ENCODE results near the gene TMEM53. TPM values are rescaled to one million over a fixed set of nuclear protein-coding genes. Genes with fewer than 3 reads are reported as not detected.

The TMEM53 gene
- total and polyA plus RNA-seq, 2 of the 8 experiments (the other 6 are each of a cell fraction or from before 2014, with no cell fraction given): 6.7 to 27.9 TPM

GRCh38 chr1:44678120-44678519 is 3.8 kb upstream of the TMEM53 start:
- H3K27me3 ChIP-seq (replicated peaks in 1 of 4; ENCODE audit: control insufficient read depth in 3 of 4, extremely low read depth in 1 of 4, insufficient read depth in 3 of 4, low read length in 3 of 4): no peaks in the 10 kb centered on the region; a peak in 1 of 7 replicates
- no peak overlapping the region for H3K56ac ChIP-seq (replicated peaks; ENCODE audit: insufficient read length, low read depth, low read length)
- H3K23me2 ChIP-seq (ENCODE audit: low read depth, low read length): peaks cover 11% of the 10 kb centered on the region
- DNase-seq (ENCODE audit: low read depth in 1 of 2, low spot score in 2 of 2) (no peak), FAIRE-seq (no peak)
- no peak overlapping the region for H2AFZ ChIP-seq (ENCODE audit: low read length)
- no peak overlapping the region for H3K18ac ChIP-seq (ENCODE audit: extremely low read depth, low read length)
- no peaks in the 10 kb centered on the region for H3K79me1 ChIP-seq (ENCODE audit: low read depth, low read length)
- no peak overlapping the region for H3K4ac ChIP-seq (replicated peaks; ENCODE audit: insufficient read length, low read depth, low read length)
- H3K9ac ChIP-seq (replicated peaks in 1 of 4; ENCODE audit: extremely low read depth in 1 of 4, low read depth in 3 of 4, low read length in 3 of 4): no peak overlapping the region
- CTCF ChIA-PET (ENCODE audit: partially characterized antibody): interaction anchor here (1.2 to 3.5 kb wide), 4 partner anchors 9 to 26 kb away, joined by 5 to 20 read pairs (median 7); no protein-coding TSS in a partner anchor
- POLR2A ChIA-PET (ENCODE audit: partially characterized antibody): interaction anchor here (1.2 to 2.0 kb wide), 2 partner anchors 9 to 44 kb away, joined by 3 to 10 read pairs; no protein-coding TSS in a partner anchor
- no peak overlapping the region for H3K27ac ChIP-seq (ENCODE audit: low read depth, low read length)
- H2BK12ac ChIP-seq (ENCODE audit: low read depth, low read length): no peak overlapping the region
- H3K14ac ChIP-seq (ENCODE audit: insufficient read length): no peak overlapping the region
- peaks cover 5 to 20% (median 12%) of the 10 kb centered on the region in 4 experiments; a peak in 6 of 7 replicates for H3K4me1 ChIP-seq (replicated peaks in 1 of 4; ENCODE audit: control insufficient read depth in 3 of 4, insufficient read depth in 4 of 4, low read length in 3 of 4)
- no peak overlapping the region for H3K4me2 ChIP-seq (ENCODE audit: insufficient read depth in 1 of 2, low read depth in 2 of 2, low read length in 2 of 2)
- no peaks in the 10 kb centered on the region for H4K20me1 ChIP-seq (replicated peaks in 1 of 2; ENCODE audit: control insufficient read depth in 1 of 2, insufficient read depth in 2 of 2, low read length in 2 of 2)
- H2BK120ac ChIP-seq (replicated peaks; ENCODE audit: low read depth, low read length): no peak overlapping the region
- 94% methylated on average over 2 of the region's 2 CpGs; no CpG with 5 or more reads in 1 of the 2 experiments for WGBS, 2 experiments (ENCODE audit: extremely low coverage in 1 of 2, insufficient coverage in 1 of 2, insufficient read length in 1 of 2, insufficient replicate concordance in 2 of 2, low coverage in 1 of 2, low lambda C conversion rate in 2 of 2, missing lambda C conversion rate in 1 of 2)
- no peak overlapping the region for H3K4me3 ChIP-seq (ENCODE audit: extremely low read depth in 1 of 4, insufficient read depth in 2 of 4, low read depth in 3 of 4, low read length in 4 of 4)
- no peak overlapping the region for H4K8ac ChIP-seq (ENCODE audit: extremely low read depth, insufficient read depth, low read length)
- no peak overlapping the region for H3K23ac ChIP-seq (ENCODE audit: insufficient read length)
- H3K36me3 ChIP-seq (ENCODE audit: control insufficient read depth in 2 of 4, insufficient read depth in 4 of 4, low read length in 3 of 4): no peaks in the 10 kb centered on the region; a peak in 2 of 8 replicates
- H2AK5ac ChIP-seq (ENCODE audit: low read depth, low read length): peak overlapping the region; percentile 82; the same call in 1 of the 2 replicates
- H3K79me2 ChIP-seq (ENCODE audit: control insufficient read depth in 1 of 2, insufficient read depth in 2 of 2, low read length in 2 of 2): no peaks in the 10 kb centered on the region
- no peak overlapping the region for H4K91ac ChIP-seq (replicated peaks; ENCODE audit: insufficient read length, low read length)
- H2BK15ac ChIP-seq (ENCODE audit: low read length): 0 out of 2 replicates have a peak overlapping the region, but pooled peaks have one; percentile 85
- TF ChIP-seq CTBP2 (IDR thresholded peaks at IDR 0.05; ENCODE audit: borderline replicate concordance, insufficient read depth, insufficient read length, low read length) (no peak), SP1 (IDR thresholded peaks at IDR 0.05; ENCODE audit: low read depth, low read length) (no peak), MAFK (IDR thresholded peaks at IDR 0.05; ENCODE audit: low read depth, low read length) (no peak), BCL11A (IDR thresholded peaks at IDR 0.05; ENCODE audit: low read depth in 2 of 2, low read length in 2 of 2) (no peak), SIX5 (IDR thresholded peaks at IDR 0.05; ENCODE audit: low read depth, low read length) (no peak), KDM1A (IDR thresholded peaks at IDR 0.05; ENCODE audit: borderline replicate concordance, low read length) (no peak), KDM4A (IDR thresholded peaks at IDR 0.05; ENCODE audit: low read depth, low read length, severe bottlenecking) (no peak), GTF2F1 (IDR thresholded peaks at IDR 0.05; ENCODE audit: borderline replicate concordance, low read depth, low read length) (no peak)
- no peak overlapping the region for H2BK20ac ChIP-seq (ENCODE audit: low read length)
- H3K9me3 ChIP-seq (ENCODE audit: insufficient read depth in 2 of 2, low read depth in 1 of 2, low read length in 1 of 2): no peaks in the 10 kb centered on the region
- no peak overlapping the region for H4K5ac ChIP-seq (ENCODE audit: insufficient read length, low read depth, low read length)
- no peak overlapping the region for H2BK5ac ChIP-seq (ENCODE audit: low read depth, low read length)

All from H1 (cell line).